Fibroblast of upper back skin (primary cell): Measurements from ENCODE around the gene CFL1.

Experiments used
- DNase-seq: peaks from one replicate; pipeline ENCODE4 v3.0.0-alpha.2; 2013

Gene CFL1

DNA sequence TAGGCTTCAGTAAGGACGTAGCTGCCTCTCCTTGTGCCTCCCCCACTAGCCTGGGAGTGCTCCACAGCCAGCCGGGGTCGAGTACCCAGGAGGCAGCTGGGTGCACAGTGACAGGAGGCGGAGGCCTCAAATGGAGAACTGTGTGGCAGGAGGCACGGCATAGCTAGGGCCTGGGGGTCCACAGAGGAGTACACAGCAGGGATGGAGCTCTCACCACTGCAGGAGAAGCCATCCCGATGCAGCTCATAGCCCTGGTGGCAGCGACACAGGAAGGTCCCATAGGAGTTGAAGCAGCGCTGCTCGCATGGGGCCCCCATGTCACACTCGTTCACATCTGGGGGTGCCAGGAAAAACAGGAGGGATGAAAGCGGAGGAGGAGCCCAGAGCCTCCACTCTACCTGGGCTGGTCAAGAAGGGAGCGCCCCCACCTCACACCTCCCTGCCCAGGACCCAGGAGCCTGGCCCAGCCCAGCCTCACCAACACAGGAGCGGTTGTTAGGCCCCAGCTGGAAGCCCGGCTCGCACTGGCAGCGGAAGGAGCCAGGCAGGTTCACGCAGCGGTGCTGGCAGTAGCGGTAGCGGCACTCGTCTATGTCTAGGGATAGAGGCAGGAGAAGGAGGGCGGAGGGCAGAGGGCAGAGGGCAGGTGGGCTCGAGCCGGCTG is 11.8 kb upstream of the CFL1 start:
- DNase-seq: no peak

DNA sequence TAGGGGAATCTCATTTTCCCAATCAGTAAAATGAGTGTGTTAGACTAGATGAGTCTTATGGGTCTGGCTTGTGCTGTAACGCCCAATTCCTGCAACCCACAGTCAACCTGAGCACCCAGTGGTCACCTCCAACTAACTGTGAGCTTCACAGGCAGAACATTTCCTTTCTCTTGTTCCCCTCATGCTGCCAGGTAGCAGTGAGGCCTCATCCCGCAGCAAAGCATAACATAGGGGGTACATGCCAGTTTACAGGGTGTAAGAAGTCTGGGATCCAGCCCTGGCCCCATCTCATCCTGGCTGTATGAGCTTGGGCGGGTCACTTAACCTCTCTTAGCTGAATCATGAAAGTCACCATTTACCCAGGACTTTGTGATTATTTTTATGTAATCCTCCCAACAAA is 10.9 kb upstream of the CFL1 start:
- DNase-seq: no peak

DNA sequence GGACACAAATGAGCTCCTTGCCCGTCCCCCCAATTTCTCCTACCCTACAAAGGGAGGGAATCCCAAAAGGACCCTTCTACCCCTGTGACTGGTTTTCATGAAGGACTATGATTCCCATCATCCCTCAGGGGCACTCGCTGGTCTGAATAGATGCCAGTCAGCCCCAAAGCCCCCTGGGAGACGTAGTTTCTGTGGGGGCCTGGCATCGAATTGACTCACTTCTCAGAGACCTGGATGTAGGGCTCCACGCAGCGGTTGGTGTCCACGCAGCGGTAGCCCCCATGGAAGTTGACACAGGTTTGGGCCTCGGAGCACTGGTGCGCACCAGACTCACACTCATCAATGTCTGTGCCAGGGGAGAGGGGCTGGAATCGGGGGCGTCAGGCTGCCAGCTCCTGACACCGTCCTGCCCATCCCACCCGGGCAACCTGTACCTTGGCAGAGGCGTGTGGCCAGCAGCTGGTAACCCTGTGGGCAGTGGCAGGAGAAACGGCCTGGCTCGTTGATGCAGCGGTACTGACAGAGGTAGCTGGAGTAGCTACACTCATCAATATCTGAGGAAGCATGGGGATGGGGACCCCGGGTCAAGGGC is 10.2 kb upstream of the CFL1 start:
- no peak for DNase-seq

DNA sequence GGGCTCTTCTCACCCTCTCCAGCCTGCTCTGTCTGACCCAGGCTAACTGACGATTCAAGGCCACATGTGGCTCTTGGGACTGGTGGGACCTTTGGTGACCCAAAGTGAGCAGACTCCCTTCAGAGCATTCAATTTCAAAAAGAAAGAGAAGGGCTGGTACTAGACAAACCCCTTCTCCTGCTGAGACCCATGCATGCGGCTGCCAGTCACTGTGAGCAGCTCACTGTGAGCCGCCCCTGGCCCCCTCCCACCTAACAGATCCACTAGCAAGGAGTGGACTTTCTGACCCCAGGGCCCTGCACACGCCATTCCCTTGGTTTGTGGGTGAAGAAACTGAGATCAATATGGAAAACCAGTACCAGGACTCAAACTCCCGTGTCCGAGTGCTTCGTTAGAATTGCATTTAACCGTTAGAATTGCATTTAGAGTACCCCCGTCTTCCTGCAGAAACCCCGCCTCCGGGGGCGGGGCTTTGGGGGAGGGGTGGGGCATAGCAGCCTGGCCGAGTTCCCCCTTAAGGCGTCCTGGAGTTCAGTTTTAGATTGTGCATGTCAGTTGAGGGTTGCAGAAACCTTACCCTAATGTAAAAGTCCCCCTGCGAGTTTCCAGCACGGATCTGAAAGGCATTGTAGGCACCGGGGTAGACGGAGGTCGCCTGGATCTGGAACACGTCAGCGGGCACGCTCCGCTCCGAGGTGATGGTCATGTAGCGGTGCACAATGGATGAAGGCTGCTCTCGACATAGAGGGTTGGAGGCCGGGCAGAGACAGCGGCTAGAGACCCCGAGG is 9.5 kb upstream of the CFL1 start:
- DNase-seq: no peak

DNA sequence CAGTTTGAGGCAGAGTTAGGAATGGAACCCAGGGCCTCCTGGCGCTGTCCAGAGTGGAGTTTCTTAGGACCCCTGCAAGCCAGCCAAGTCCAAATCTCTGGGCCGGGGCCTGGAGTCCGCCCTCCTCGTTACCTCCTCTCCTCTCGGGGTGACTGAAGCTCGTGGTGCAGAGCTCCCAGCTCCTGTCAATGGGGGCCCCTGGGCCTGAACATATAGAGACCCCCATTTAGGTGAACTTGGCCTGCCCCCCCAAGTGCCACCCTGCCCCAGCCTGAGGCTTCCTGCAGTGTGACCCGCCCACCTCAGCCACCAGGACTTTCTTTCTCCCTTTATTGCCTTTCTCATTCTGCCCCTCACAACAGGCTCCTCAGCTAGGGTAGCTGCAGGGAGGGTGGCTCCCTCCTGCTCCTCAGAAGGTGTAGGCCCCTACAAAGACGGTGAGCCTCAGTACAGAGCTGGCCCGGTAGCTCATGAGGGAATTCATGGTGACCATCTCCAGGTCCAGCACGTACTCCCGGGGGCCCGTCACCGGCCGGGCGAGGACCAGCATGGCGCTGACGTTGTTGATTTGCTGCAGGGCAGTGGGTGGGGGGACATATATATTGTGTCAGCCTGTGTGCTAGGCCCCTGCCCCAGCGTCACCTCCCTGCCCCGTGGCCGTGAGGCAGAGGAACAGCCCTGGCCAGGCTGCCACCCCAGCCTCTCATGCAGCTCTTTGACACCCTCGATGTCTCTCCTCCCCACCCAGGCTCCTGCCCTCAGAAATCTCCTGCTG is 8.7 kb upstream of the CFL1 start:
- no peak for DNase-seq

GRCh38 chr11:65865550-65866172 is 7.7 kb upstream of the CFL1 start:
- no peak for DNase-seq

DNA sequence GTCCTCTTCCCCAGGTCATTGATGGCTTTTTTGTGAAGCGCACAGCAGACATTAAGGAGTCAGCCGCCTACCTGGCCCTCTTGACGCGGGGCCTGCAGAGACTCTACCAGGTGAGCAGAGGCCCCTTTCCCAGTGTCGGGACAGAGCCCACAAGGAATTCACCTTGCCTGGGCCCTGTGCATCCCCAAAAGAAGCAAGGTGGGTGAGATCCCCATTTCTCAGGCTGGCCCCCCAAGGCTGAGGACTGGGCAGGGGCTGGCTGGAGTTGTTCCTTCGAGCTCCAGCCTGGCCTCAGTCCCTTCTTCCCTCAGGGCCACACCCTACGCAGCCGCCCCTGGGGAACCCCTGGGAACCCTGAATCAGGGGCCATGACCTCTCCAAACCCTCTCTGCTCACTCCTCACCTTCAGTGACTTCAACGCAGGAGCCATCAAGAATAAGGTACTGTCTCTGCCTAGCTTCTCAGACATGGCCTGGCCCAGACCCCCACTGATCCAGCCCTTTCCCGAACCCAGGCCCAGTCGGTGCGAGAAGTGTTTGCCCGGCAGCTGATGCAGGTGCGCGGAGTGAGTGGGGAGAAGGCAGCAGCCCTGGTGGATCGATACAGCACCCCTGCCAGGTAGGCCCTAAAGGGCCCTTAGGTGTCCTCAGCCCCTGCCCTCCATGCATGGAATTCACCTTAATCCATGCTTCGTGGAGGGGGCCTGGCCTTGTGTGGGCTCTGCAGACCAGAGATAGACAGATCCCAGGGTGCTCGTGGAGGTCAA is 6.9 kb upstream of the CFL1 start:
- DNase-seq: no peak

- DNase-seq: no peak
Measured at GRCh38 chr11:65863889-65864705, 6.1 kb upstream of the CFL1 start.

- DNase-seq: no peak
Measured at GRCh38 chr11:65862941-65863888, 5.2 kb upstream of the CFL1 start.

GRCh38 chr11:65862191-65862735 is 4.3 kb upstream of the CFL1 start:
- no peak for DNase-seq

DNA sequence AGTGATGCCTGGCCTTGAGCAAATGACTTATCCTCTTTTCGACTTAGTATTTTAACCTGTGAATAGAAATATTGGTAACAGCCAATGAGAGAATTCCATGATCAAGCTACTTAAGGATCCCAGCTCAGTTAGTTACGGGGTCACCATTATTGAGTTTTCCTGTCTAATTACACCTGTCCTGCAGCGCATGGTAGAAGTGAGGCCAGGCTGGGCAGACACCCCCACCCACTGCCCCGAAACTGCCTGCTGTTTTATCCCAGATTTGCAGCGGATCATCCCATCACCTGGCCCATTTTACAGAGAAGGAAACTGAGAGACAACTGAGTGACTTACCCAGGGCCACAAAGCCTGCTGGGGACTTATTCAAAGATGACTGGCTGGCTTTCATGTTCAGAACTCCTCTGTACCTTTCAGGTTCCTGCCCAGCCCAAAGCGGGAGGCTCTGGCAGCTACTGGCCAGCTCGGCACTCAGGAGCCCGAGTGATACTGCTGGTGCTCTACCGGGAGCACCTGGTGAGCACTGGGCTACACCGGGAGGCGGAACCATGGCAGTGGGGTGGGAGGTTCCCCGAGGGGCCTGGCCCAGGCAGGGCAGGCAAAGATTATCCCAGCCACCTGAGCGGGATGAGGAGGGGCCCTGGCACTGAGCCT is 3.7 kb upstream of the CFL1 start:
- DNase-seq: no peak

DNA sequence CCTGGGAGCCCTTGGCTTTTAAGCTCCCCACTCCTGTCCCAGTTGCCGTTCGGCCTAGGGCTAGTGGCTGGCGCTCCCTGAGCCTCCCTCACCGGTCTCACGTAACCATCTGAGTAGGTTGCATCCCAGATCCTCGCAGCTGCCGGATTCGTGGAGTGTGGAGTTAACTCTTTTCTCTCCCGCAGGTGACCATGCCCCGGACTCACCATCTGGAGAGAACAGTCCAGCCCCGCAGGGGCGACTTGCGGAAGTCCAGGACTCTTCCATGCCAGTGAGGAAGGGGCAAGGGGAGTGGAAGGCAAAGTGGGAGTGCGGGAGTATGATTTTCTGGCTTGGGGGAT is 3.2 kb upstream of the CFL1 start:
- DNase-seq: no peak

DNA sequence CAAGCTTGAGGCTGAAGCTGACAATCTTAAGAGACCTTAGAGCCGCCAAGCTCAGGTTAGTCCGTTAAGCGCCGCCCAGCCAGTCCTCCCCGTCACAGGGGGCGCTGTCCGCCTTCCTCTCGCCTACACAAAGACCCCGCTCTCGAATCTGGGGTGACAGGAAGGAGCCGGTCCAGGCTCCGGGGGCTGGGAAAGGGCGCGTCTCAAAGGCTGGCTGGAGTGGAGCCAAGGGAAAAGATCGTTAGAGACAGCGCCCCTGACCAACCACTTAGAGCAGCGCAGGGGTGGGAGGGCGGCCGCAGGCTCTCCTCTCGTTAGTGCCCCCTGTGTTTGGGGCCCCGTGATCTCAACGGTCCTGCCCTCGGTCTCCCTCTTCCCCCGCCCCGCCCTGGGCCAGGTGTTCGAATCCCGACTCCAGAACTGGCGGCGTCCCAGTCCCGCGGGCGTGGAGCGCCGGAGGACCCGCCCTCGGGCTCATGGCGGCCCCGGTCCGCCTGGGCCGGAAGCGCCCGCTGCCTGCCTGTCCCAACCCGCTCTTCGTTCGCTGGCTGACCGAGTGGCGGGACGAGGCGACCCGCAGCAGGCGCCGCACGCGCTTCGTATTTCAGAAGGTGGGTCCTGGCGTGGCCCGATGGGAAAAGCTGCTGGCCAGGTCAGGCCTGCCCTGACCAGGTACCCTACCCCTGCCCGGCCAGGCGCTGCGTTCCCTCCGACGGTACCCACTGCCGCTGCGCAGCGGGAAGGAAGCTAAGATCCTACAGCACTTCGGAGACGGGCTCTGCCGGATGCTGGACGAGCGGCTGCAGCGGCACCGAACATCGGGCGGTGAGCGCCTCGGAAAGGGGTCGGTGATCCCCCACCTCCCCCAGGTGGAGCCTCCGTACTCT is 2.5 kb upstream of the CFL1 start, which contains the start of gene MUS81:
MUS81 (plus strand) TSS at position 156 of the 887 bp plus-strand sequence; CDS start at position 477, 321 bp downstream.
- DNase-seq: peak; percentile 99

GRCh38 chr11:65859812-65860277 is 1.9 kb upstream of the CFL1 start:
- no peak for DNase-seq

- DNase-seq: peak; percentile 100
Measured at GRCh38 chr11:65859095-65859811, 1.3 kb upstream of the CFL1 start.

GRCh38 chr11:65858681-65859087 is 704 bp upstream of the CFL1 start:
- DNase-seq: no peak

- no peak for DNase-seq
Measured at GRCh38 chr11:65857500-65857852, 504 bp downstream of the CFL1 start.
